Activated naive CD4-positive, alpha-beta T cell treated with anti-CD3 and anti-CD28 coated beads for 36 hours (primary cell): ENCODE data around the gene ATP6V1C2. TPM values are rescaled to one million over a fixed set of nuclear protein-coding genes. Genes with fewer than 3 reads are reported as not detected.

ENCODE experiments used
- CTCF ChIA-PET: fragments of 350-600 bp; sonication (Branson Sonifier 250); formaldehyde crosslinking; loops from one replicate; lab custom pipeline; 2021; ENCODE audit warnings: antibody characterized with exemption; lab: Charles Lee
- DNase-seq: peaks from one replicate; pipeline ENCODE4 v3.0.0-alpha.2; 2020
- H3K27ac Mint-ChIP-seq: one replicate; pipeline ENCODE4 v1.8.0; 2021; ENCODE audit warnings: mild to moderate bottlenecking, mixed read lengths
- H3K27me3 Mint-ChIP-seq: one replicate; pipeline ENCODE4 v1.8.0; 2021; ENCODE audit warnings: low read depth, mixed read lengths
- H3K36me3 Mint-ChIP-seq: one replicate; pipeline ENCODE4 v1.8.0; 2021; ENCODE audit warnings: low read depth, mixed read lengths
- H3K4me1 Mint-ChIP-seq: one replicate; pipeline ENCODE4 v1.8.0; 2021; ENCODE audit warnings: low read depth, mixed read lengths
- H3K4me3 Mint-ChIP-seq: one replicate; pipeline ENCODE4 v1.8.0; 2021; ENCODE audit warnings: mild to moderate bottlenecking, moderate library complexity, mixed read lengths
- H3K9me3 Mint-ChIP-seq: one replicate; pipeline ENCODE4 v1.8.0; 2021; ENCODE audit warnings: mixed read lengths
- intact Hi-C: fragments of 100-400 bp; cut with micrococcal nuclease; formaldehyde crosslinking; loops from one replicate; pipeline ENCODE4 v1.15.1; 2023
- total RNA-seq, 2 experiments: library from RNA; stranded (reverse); gene quantifications; one replicate each; pipeline ENCODE4 v1.2.3, GENCODE V29; 2021

The ATP6V1C2 gene
- total RNA-seq, 2 experiments from 2014 or later, result not detected

GRCh38 chr2:10830203-10830602, 108.8 kb downstream of the ATP6V1C2 start:
- DNase-seq, result no peak
- Mint-ChIP-seq H3K4me1 (peaks cover 3% of the 10 kb centered on the region), H3K27me3 (peaks cover 2% of the 10 kb centered on the region), H3K9me3 (no peaks in the 10 kb centered on the region), H3K27ac (no peak overlapping the region), H3K36me3 (no peaks in the 10 kb centered on the region), H3K4me3 (no peak overlapping the region)
- intact Hi-C loops, result loop anchor here (5.0 to 10.0 kb wide), 4 partner anchors 82 to 637 kb away; partner anchors contain the start of genes E2F6 and KCNF1
- CTCF ChIA-PET, result interaction anchor here (1.4 to 7.1 kb wide), 3 partner anchors 12 to 300 kb away, joined by 5 to 93 read pairs (median 57); a partner anchor contains a TSS

- DNase-seq, result no peak
- H3K36me3 Mint-ChIP-seq, result no peaks in the 10 kb centered on the region
- no peak overlapping the region for H3K4me3 Mint-ChIP-seq
- H3K27me3 Mint-ChIP-seq, result peaks cover 2% of the 10 kb centered on the region
- H3K27ac Mint-ChIP-seq, result no peak overlapping the region
- intact Hi-C loops, result loop anchor here (5.0 to 10.0 kb wide), 4 partner anchors 81 to 636 kb away; partner anchors contain the start of genes E2F6 and KCNF1
- no peaks in the 10 kb centered on the region for H3K9me3 Mint-ChIP-seq
- H3K4me1 Mint-ChIP-seq, result peaks cover 3% of the 10 kb centered on the region
- CTCF ChIA-PET, result interaction anchor here (1.0 to 7.1 kb wide), 6 partner anchors 8 to 300 kb away, joined by 4 to 93 read pairs (median 8); a partner anchor contains a TSS
Observed at GRCh38 chr2:10830641-10831399, 109.4 kb downstream of the ATP6V1C2 start.

- no peak overlapping the region for H3K4me3 Mint-ChIP-seq
- no peak overlapping the region for H3K27ac Mint-ChIP-seq
- peaks cover 2% of the 10 kb centered on the region for H3K27me3 Mint-ChIP-seq
- H3K9me3 Mint-ChIP-seq, result no peaks in the 10 kb centered on the region
- no peak for DNase-seq
- CTCF ChIA-PET, result interaction anchor here (0.6 to 7.1 kb wide), 14 partner anchors 8 to 749 kb away, joined by 3 to 93 read pairs (median 6); a partner anchor contains a TSS
- H3K4me1 Mint-ChIP-seq, result peaks cover 3% of the 10 kb centered on the region
- H3K36me3 Mint-ChIP-seq, result no peaks in the 10 kb centered on the region
- intact Hi-C loops, result loop anchor here (5.0 to 10.0 kb wide), 4 partner anchors 81 to 636 kb away; partner anchors contain the start of genes E2F6 and KCNF1
Observed at GRCh38 chr2:10831400-10831985, 110.1 kb downstream of the ATP6V1C2 start.

- CTCF ChIA-PET, result interaction anchor here (0.6 to 7.1 kb wide), 34 partner anchors 9 to 752 kb away, joined by 3 to 93 read pairs (median 4); partner anchors contain the start of genes KCNF1 and PDIA6
- no peak overlapping the region for H3K4me3 Mint-ChIP-seq
- peak; percentile 90 for DNase-seq
- no peak overlapping the region for H3K27ac Mint-ChIP-seq
- peaks cover 3% of the 10 kb centered on the region for H3K4me1 Mint-ChIP-seq
- no peaks in the 10 kb centered on the region for H3K9me3 Mint-ChIP-seq
- H3K27me3 Mint-ChIP-seq, result no peaks in the 10 kb centered on the region
- H3K36me3 Mint-ChIP-seq, result no peaks in the 10 kb centered on the region
- intact Hi-C loops, result loop anchor here (1.0 to 10.0 kb wide), 6 partner anchors 45 to 752 kb away; partner anchors contain the start of genes E2F6 and KCNF1
Observed at GRCh38 chr2:10832203-10832936, 110.9 kb downstream of the ATP6V1C2 start.

- intact Hi-C loops, result loop anchor here (5.0 to 10.0 kb wide), 4 partner anchors 79 to 634 kb away; partner anchors contain the start of genes E2F6 and KCNF1
- H3K4me3 Mint-ChIP-seq, result no peak overlapping the region
- CTCF ChIA-PET, result interaction anchor here (0.6 to 7.1 kb wide), 32 partner anchors 9 to 751 kb away, joined by 3 to 93 read pairs (median 4); partner anchors contain the start of genes KCNF1 and PDIA6
- H3K27ac Mint-ChIP-seq, result no peak overlapping the region
- DNase-seq, result no peak
- H3K27me3 Mint-ChIP-seq, result no peaks in the 10 kb centered on the region
- peaks cover 3% of the 10 kb centered on the region for H3K4me1 Mint-ChIP-seq
- no peaks in the 10 kb centered on the region for H3K36me3 Mint-ChIP-seq
- H3K9me3 Mint-ChIP-seq, result no peaks in the 10 kb centered on the region
Observed at GRCh38 chr2:10833021-10833420, 111.6 kb downstream of the ATP6V1C2 start.

GRCh38 chr2:10834068-10834655, 112.7 kb downstream of the ATP6V1C2 start:
- H3K27ac Mint-ChIP-seq, result no peak overlapping the region
- H3K27me3 Mint-ChIP-seq, result no peaks in the 10 kb centered on the region
- H3K4me1 Mint-ChIP-seq, result peaks cover 3% of the 10 kb centered on the region
- intact Hi-C loops, result loop anchor here (2.0 to 10.0 kb wide), 5 partner anchors 31 to 633 kb away; partner anchors contain the start of genes E2F6 and KCNF1
- DNase-seq, result no peak
- no peaks in the 10 kb centered on the region for H3K9me3 Mint-ChIP-seq
- H3K4me3 Mint-ChIP-seq, result no peak overlapping the region
- H3K36me3 Mint-ChIP-seq, result no peaks in the 10 kb centered on the region
- CTCF ChIA-PET, result interaction anchor here (0.9 to 7.1 kb wide), 5 partner anchors 11 to 296 kb away, joined by 3 to 93 read pairs (median 24); partner anchors contain the start of gene PDIA6

Other genes with a start within 250 kb of the ATP6V1C2 start
- gene NOL10, start 31.7 kb upstream of the ATP6V1C2 start, total RNA-seq, result 10 to 100 TPM; 27.0 to 28.9 TPM
- 100 to 1,000 TPM; 103 to 106 TPM for gene PDIA6, start 91.2 kb downstream of the ATP6V1C2 start, total RNA-seq
- not detected for gene KCNF1, start 190.3 kb downstream of the ATP6V1C2 start, total RNA-seq